CD4-positive, alpha-beta T cell treated with Interleukin-10 for 1 hour (primary cell): Measurements from ENCODE around the gene ADAMTS17.

Experiments
- DNase-seq: peaks from one replicate; pipeline ENCODE4 v3.0.0-alpha.2; 2020

ADAMTS17 gene

DNA sequence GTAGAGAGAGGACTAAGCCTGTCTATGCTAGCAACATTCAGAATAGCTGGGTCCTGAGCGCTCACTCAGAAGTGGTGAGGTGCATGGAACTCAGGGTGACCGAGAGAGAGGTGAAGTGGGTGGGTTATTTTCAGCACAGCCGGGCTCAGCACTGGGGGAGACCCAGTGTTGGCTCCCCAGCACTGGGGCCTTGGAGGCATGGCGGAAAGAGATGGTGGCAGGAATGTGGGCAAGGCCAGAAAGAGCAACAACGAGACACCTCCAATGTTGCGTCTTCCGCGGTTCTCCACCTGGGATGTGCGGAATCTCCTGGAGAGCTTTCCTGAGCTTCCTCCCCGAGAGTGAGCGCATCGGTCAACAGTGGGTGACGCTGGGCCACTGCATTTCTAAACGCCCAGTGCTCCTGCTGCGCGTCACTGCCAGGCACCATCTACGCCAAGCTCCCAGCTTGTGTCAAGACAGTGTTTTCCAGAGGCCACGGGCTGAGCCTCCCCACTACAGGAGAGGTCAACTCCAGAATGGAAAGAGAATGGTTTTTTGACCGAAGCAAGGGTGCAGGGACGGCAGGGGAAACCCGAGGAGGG, 148.4 kb downstream of the ADAMTS17 start:
- DNase-seq = no peak

GRCh38 chr15:100192097-100193080, 149.4 kb downstream of the ADAMTS17 start:
- DNase-seq = no peak

DNA sequence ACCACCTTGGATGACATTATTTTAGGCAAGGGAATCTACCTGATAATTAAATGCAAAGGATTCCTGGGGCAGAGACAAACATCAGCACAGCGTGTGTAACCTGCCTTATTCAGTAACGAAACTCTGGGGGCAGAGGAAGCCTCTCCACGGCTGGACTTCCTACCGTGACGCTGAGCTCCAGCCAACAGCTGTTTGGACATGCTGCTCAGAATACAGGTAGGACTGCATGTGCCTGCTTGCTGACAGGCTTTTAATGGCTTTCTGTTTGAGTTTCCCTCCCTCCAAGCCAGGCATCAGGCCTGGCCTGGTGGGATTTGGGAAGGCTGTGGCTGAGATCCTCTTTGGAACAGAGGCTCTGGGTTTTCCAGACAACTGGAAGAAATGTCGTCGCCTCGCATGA, 150.6 kb downstream of the ADAMTS17 start:
- DNase-seq = no peak

- no peak for DNase-seq
These were observed 151.1 kb downstream of the ADAMTS17 start for GRCh38 chr15:100190675-100191074.

DNA sequence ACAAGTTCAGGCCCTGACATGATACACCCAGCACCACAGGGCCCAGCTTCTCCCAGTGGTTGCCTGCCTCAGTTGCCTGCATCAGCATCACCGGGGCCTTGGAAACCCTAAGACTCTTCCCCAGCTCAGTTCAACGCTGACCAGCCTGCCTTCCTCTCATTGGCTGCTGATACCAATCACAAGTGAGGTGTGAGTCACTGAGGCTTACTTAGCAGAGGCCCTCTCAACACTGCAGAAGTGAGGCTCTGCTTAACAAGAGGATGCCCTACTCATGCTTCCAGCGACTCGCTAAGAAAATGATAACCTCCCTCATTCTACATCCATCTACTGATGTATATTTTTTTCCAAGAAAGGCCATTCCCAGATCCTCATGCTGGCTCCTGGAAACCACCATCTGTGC, 151.9 kb downstream of the ADAMTS17 start:
- no peak for DNase-seq

GRCh38 chr15:100189319-100189718, 152.5 kb downstream of the ADAMTS17 start:
- DNase-seq = no peak

DNA sequence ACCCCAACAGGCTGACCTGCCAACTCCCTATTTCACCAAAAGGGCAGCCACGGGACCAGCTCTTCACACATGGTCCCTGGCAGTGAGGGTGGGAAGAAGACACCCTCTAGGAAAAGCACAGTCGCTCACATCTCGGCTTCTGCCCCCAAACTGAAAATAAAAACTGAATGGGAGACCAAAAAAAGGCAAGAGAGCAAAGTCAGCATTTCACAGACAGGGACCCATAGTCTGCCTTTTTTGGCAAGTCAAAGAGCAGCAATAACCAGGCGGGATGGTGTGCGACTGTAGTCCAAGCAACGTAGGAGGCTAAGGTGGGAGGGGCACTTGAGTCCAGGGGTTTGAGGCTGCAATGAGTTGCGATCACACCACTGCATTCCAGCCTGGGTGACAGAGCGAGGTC, 154.1 kb downstream of the ADAMTS17 start:
- DNase-seq = no peak

DNA sequence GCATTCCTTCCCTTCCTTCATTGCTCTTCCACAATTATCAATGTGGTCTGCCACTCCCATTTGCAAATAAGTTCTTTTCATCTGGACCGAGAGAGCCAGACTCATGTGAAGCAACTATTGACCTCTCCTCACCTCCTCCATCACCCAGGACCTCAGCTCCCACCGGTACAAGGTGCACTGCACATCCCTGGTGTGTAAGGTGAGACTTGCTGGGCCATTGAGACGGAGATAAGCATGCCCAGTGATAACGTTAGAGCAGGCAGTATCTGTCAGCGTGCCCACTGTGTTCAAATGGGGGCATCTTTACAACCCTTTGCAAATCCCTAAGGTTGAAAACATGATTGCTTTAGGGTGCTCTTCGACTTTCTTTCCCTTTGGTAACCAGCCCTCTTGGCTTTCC, 154.8 kb downstream of the ADAMTS17 start:
- no peak for DNase-seq

DNA sequence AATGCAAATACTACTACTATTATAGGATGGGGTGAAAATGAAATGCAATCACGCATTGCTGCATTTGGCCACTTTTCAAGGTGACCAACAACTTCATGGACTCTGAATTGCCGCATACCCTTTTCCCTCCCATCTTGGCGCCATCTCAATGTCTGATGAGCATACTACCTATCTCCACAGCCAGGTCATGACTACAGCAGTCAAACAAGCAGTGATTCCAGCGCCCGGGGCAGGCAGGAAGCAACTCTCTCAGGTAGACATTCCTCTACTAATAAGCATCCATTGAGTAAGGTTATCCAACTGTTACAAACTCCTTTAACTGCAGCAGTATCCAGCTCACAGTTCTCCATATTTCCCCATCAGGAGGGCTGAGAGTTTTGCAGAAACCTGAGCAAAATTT, 155.4 kb downstream of the ADAMTS17 start:
- DNase-seq = no peak

GRCh38 chr15:100183921-100184495, 157.8 kb downstream of the ADAMTS17 start:
- DNase-seq = no peak

GRCh38 chr15:100180921-100181320, 160.9 kb downstream of the ADAMTS17 start:
- no peak for DNase-seq

- DNase-seq = no peak
These were observed 166.2 kb downstream of the ADAMTS17 start for GRCh38 chr15:100175406-100176114.

DNA sequence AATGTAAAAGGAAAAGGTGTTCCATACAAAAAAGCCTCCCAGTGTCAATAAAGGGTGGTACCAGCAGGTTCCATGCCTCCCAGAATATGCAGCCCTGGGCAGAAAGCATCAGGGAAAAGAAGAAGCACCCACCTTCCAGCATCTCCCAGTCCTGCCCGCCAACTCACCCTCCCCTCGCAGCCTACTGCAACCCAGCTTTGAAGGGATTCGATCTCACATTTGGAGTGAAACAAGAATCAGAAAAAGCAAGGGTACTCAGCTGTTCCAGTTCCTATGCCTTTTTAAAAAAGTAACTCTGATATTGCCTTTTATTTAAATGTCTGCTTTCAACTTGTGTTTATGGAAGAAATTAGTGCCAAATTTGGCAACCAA, 166.9 kb downstream of the ADAMTS17 start:
- no peak for DNase-seq

DNA sequence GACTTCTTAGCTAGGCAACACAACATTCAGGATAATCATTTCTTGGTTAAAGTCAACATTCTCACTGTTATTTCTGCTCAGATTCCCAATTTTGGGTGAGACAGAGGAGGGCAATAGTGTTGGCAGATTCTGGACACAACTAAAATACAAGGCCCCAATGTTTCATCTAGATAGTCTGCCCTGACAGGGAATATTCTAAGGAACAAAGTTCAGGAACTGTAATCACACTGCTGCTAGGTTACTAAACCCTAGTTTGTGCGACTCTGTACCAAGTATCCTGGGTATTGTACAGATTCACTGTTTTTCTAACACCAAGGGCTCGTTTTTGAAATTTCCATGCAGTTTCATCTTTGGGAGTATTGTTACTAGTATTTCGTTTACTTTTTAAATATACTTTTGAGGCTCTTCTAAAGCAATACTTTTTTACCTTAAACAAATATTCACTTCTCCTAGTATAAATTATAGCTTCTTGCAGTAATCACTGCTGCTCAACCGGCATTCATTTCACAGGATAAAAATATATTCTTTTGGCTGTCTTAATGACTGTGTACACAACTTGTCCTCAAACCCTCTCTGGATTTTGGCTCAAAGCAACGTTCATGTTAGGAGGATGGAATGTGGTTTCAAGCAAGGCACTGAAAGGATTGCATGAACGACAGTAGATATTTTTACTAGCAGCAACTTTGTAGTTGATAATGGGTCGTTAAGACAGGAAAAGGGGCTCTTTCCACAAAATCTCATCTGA, 167.4 kb downstream of the ADAMTS17 start:
- DNase-seq = no peak

- DNase-seq = no peak
These were observed 169.3 kb downstream of the ADAMTS17 start for GRCh38 chr15:100172356-100173024.

DNA sequence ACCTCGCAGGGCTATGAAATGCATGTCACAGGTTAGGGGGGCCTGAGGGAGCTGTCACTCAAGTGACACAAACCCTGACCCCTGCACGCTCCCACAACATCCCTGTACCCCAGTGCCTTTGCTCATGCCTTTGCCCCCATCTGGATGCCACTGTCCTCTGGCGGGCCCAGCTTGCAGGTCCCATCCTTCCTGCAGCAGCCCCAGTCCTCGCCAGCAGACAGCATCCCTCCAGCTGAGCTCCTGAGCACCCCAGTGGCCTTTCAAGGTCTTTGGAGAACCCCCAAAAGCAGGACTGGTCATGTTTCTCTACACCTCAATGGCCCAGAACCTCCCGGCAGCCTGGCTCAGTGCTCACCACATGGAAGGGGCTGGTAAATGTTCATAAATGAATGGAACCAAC, 170.4 kb downstream of the ADAMTS17 start:
- DNase-seq = no peak

DNA sequence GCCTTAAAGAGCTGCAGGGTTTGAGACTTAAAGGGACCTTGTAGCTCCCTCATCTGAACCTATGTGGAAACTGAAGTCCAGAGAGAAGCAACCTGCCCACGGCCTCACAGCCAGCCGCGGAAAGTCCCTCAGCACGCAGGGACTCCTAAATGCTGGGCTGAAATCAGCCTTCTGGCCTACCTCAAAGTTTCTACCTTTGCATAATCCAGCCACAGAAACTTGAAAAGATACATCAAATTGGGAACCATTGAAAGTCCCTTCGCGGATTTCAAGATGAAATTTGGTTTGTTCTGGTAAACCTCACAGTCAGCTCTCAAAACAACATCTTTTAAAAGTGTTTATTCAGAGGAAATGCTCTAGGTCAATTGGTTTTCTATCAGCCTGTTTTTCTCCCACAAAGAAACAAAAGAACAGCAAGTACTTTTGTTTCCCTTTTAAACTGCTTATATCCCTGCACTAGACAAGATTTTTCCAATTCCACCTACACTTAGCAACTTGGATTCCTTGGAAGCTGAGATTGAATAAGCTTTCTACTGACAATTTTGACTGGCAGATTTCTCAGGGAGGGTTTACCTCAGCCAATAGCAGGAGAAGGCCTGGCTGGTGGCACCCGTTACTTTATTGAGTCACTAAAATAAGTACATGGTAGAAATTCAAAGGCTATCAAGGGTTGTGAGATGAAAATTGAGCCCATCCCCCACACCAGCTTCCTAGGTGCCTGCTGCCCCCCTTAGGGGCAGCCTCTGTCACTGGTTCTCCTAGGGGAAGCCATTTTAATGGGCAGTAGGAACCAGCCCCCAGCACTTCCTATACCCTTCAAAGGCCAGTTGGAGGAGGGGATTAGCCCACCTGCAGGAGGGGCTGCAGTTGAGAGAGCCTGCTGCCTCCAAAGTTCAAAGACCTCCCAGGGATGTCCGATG, 171.2 kb downstream of the ADAMTS17 start:
- DNase-seq = no peak

GRCh38 chr15:100169615-100170290, 172.0 kb downstream of the ADAMTS17 start:
- DNase-seq = no peak

GRCh38 chr15:100168787-100169186, 173.0 kb downstream of the ADAMTS17 start:
- DNase-seq = no peak

DNA sequence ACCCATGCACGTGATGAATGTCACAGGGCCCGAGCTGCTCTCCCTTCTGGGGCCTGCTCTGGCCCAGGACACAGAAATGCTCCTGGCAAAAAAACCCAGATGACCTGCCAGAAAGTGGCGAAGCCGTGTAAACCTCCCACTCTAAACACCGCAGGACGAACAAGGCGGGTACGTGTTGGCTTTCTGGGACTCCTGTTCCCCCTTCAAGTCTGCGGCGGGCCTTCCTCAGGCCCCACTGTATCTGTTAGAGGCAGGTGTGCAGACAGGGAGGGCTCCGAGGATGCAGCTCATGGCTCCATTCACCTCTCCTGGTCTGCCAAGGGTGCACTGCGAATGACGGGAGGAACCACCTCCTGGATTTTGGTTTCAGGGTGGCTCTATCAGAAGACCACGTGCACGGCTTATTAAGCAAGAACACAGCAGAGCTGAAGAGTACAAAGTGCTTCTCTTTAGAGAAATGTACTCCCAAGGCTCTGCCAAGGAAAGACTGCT, 173.8 kb downstream of the ADAMTS17 start:
- no peak for DNase-seq
